SK-N-MC (cell line): ENCODE data around the gene KLRC1.

Source experiments
- EZH2 ChIP-seq: fragments of 200-600 bp; sonication (generic); IDR thresholded peaks from one replicate; pipeline ENCODE4 v1.6.1; 2017; ENCODE audit warnings: antibody characterized with exemption
- FOXP2 ChIP-seq: optimal IDR thresholded peaks from 2 replicates; pipeline ENCODE3; 2011; ENCODE audit warnings: mild to moderate bottlenecking, moderate library complexity; ENCODE audit not compliant: insufficient read depth; ENCODE audit errors: extremely low read length, control extremely low read depth
- POLR2AphosphoS5 ChIP-seq: IDR thresholded peaks from 2 replicates; pipeline ENCODE4 v1.6.1; 2012; ENCODE audit warnings: mild to moderate bottlenecking, low read depth, low read length, borderline replicate concordance

DNA sequence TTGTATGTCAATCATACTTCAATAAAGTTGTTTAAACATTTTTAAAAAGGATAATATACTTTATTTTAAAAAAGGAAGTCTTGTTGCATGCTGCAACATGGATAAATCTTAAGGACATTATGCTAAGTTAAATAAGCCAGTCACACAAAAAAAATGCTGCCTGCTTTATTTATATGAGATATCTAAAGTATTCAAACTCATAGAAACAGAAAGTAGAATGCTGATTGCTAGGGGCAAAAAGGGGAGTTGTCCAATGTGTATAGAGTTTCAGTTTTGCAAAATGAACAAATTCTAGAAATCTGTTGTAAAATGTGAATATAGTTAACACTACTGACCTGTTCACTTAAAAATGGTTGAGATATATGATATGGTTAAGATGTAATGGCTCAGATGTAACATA, 52.3 kb downstream of the KLRC1 start:
- TF ChIP-seq POLR2AphosphoS5: no peak
- no peak for TF ChIP-seq EZH2
- TF ChIP-seq FOXP2: no peak
